ENCODE results near the gene CD320. TPM values are rescaled to one million over a fixed set of nuclear protein-coding genes. Genes with fewer than 3 reads are reported as not detected.
A peak's percentile ranks its signal among the peaks of the same experiment; 100 is the strongest.

CD320 gene
- total and polyA plus RNA-seq, 3 experiments from 2014 or later: 58.6 to 97.6 (median 93.7) TPM

DNA sequence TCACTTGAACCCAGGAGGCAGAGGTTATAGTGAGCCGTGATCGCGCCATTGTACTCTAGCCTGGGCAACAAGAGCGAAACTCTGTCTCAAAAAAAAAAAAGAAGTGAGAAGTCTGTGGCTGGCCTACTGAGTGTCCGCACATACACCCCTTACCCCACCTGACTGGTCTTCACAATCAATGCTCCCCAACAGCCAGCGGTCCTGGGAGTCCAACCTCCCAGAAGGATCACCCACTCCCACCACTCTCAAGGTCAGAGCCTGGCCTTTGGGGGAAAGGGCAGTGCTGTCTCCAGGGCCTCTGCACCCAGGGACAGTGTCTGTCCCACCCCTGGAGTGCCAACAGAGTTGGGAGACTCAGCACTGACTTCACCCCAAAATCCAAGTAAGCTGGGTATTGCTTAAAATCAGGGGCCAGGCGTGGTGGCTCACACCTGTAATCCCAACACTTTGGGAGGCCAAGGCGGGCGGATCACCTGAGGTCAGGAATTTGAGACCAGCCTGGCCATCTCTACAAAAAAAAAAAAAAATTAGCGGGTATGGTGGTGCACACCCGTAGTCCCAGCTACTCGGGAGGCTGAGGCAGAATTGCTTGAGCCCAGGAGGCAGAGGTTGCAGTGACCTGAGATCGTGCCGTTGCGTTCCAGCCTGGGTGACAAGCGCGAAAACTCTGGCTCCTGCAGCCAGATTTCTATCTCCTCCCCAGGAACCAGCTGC, 2.3 kb upstream of the CD320 start:
- H3K4me1 ChIP-seq (ENCODE audit: insufficient read depth, low read length): peaks cover 27% of the 10 kb centered on the region
- H3K9me3 Mint-ChIP-seq: no peaks in the 10 kb centered on the region
- no peak overlapping the region for H3K4me3 ChIP-seq (ENCODE audit: low read length)
- no peaks in the 10 kb centered on the region for H3K9me3 ChIP-seq (ENCODE audit: low read length)
- no peak overlapping the region for H3K4me3 Mint-ChIP-seq
- DNase-seq: peak in 1 of 5 donors; percentile 23
- CTCF ChIA-PET: interaction anchor here (0.7 to 1.7 kb wide), 2 partner anchors 13 to 268 kb away, joined by 3 read pairs; no protein-coding TSS in a partner anchor
- peaks cover 9% of the 10 kb centered on the region for H3K36me3 ChIP-seq (ENCODE audit: insufficient read depth, low read length)
- H3K27ac Mint-ChIP-seq: no peak overlapping the region
- H3K4me1 Mint-ChIP-seq: peaks cover 29 to 39% (median 31%) of the 10 kb centered on the region in 3 donors
- H3K27me3 ChIP-seq (ENCODE audit: insufficient read depth, low read length, poor library complexity, severe bottlenecking): no peaks in the 10 kb centered on the region
- POLR2A ChIA-PET: no interaction called here
- H3K27ac ChIP-seq (ENCODE audit: low read depth, low read length): no peak overlapping the region
- no peaks in the 10 kb centered on the region for H3K27me3 Mint-ChIP-seq
- peaks cover 0 to 57% (median 2%) of the 10 kb centered on the region in 3 donors for H3K36me3 Mint-ChIP-seq

DNA sequence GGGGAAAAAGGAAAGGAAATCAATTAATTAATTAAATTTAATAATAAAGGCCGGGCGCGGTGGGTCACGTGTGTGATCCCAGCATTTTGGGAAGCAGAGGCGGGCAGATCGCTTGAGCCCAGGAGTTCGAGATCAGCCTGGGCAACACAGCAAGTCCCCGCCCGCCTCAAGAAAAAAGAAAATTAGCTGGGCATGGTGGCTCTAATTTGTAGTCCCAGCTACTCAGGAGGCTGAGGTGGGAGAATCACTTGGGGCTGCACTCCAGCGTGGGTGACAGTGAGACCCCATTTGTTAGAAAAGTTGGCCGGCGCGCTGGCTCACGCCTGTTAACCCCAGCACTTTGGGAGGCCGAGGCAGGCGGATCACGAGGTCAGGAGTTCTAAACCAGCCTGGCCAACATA, 733 bp upstream of the CD320 start:
- peaks cover 0 to 50% (median 0%) of the 10 kb centered on the region in 3 donors for H3K36me3 Mint-ChIP-seq
- H3K4me3 Mint-ChIP-seq: peak overlapping the region; percentile 93 to 96 (median 95)
- no peak overlapping the region for H3K27ac ChIP-seq (ENCODE audit: low read depth, low read length)
- no peaks in the 10 kb centered on the region for H3K9me3 ChIP-seq (ENCODE audit: low read length)
- ChIA-PET POLR2A (no interaction called here), CTCF (interaction anchor here (1.7 kb wide), 1 partner anchor 270 kb away, joined by 3 read pairs; no protein-coding TSS in a partner anchor)
- peak overlapping the region; percentile 88 for H3K4me3 ChIP-seq (ENCODE audit: low read length)
- no peaks in the 10 kb centered on the region for H3K9me3 Mint-ChIP-seq
- H3K27ac Mint-ChIP-seq: peak overlapping the region; percentile 84 to 96 (median 90)
- H3K36me3 ChIP-seq (ENCODE audit: insufficient read depth, low read length): no peaks in the 10 kb centered on the region
- no peaks in the 10 kb centered on the region for H3K27me3 Mint-ChIP-seq
- peak in 1 of 5 donors; percentile 9 for DNase-seq
- no peaks in the 10 kb centered on the region for H3K27me3 ChIP-seq (ENCODE audit: insufficient read depth, low read length, poor library complexity, severe bottlenecking)
- H3K4me1 ChIP-seq (ENCODE audit: insufficient read depth, low read length): peaks cover 27% of the 10 kb centered on the region
- H3K4me1 Mint-ChIP-seq: peaks cover 29 to 41% (median 31%) of the 10 kb centered on the region in 3 donors

DNA sequence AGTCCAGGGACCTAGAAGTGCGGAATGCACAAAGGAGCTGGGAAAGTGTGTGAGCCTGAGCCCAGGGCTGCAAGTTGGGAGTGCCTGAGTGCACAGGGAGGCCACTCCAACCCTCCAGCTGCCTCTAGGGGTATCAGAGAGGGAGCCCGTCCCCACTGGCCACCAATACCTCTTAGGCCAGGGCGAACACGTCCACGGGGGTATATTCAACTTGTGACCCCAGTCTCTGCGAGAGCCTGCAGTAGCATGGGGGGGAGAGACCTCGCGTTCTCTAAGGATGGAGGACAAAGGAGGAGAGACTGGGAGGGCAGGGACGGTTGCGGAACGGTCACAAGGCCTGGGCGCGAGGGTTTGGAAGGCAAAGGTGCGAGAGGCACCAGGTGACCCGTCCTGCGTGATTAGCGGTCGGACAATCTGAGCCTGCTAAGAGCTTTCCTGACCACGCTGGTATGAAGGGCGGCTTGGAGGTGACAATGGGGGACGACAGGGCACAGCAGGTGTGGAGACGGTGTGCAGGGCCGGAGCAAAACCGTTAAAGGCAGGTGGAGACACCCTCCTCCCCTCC, 676 bp downstream of the CD320 start:
- POLR2A ChIA-PET: no interaction called here
- peak overlapping the region; percentile 88 for H3K4me3 ChIP-seq (ENCODE audit: low read length)
- H3K36me3 ChIP-seq (ENCODE audit: insufficient read depth, low read length): no peaks in the 10 kb centered on the region
- peaks cover 27% of the 10 kb centered on the region for H3K4me1 ChIP-seq (ENCODE audit: insufficient read depth, low read length)
- no peaks in the 10 kb centered on the region for H3K27me3 ChIP-seq (ENCODE audit: insufficient read depth, low read length, poor library complexity, severe bottlenecking)
- H3K9me3 ChIP-seq (ENCODE audit: low read length): no peaks in the 10 kb centered on the region
- H3K4me1 Mint-ChIP-seq: peaks cover 29 to 41% (median 31%) of the 10 kb centered on the region in 3 donors
- DNase-seq: peak in 1 of 5 donors; percentile 36
- H3K27ac ChIP-seq (ENCODE audit: low read depth, low read length): peak overlapping the region; percentile 76
- H3K27me3 Mint-ChIP-seq: no peaks in the 10 kb centered on the region
- H3K9me3 Mint-ChIP-seq: no peaks in the 10 kb centered on the region
- H3K4me3 Mint-ChIP-seq: peak overlapping the region; percentile 93 to 96 (median 95)
- H3K36me3 Mint-ChIP-seq: peaks cover 0 to 39% (median 0%) of the 10 kb centered on the region in 3 donors
- CTCF ChIA-PET: interaction anchor here (1.3 kb wide), 1 partner anchor 41 kb away, joined by 3 read pairs; no protein-coding TSS in a partner anchor
- H3K27ac Mint-ChIP-seq: peak overlapping the region; percentile 85 to 99 (median 96)

DNA sequence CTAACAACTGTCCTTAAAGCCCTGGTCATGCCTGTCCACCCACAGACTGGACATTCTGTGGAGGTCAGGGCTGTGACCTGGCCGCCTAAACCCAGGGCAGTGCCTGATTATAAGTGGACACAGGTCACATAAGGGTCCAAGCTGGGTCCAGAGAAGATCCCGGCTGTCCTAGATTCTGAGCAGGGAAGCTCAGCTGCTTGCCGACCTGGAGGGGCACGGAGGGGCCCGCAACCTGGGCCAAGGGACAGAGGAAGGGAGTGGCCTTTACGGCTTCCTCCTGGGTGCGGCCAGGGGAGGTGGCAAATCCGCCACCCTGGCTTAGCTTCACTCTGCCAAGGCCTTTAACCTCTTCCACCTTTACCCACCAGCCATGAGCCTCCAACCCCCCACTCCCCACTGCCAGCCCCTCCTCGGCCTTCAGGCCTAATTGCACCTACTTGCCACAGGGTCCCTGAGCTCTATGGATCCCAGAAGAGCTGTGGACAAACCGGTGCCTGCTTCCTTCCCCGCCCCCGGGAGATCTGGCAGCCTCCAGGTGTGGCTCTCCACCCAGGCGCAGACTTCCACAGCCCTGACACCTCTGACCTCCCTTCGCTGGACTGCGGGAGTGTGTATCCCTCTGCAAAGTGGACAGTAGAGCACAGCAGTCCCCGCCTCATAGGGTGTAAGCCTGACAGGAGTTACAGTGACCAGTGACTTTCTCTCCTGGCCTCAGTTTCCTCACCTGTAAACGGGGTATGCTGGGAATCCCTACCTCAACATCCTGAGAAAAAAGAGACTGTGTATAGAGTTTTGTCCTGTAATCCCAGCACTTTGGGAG, 1.7 kb downstream of the CD320 start:
- no peaks in the 10 kb centered on the region for H3K27me3 ChIP-seq (ENCODE audit: insufficient read depth, low read length, poor library complexity, severe bottlenecking)
- DNase-seq: peak in 1 of 5 donors; percentile 39
- Mint-ChIP-seq H3K4me1 (peaks cover 29 to 41% (median 31%) of the 10 kb centered on the region in 3 donors), H3K27me3 (no peaks in the 10 kb centered on the region), H3K27ac (peak overlapping the region; percentile 45 to 97 (median 88)), H3K4me3 (peak overlapping the region; percentile 93 to 96 (median 95)), H3K9me3 (no peaks in the 10 kb centered on the region), H3K36me3 (peaks cover 0 to 40% (median 0%) of the 10 kb centered on the region in 3 donors)
- CTCF ChIA-PET: interaction anchor here (1.3 kb wide), 1 partner anchor 40 kb away, joined by 3 read pairs; no protein-coding TSS in a partner anchor
- H3K27ac ChIP-seq (ENCODE audit: low read depth, low read length): peak overlapping the region; percentile 76
- H3K4me3 ChIP-seq (ENCODE audit: low read length): no peak overlapping the region
- no peaks in the 10 kb centered on the region for H3K9me3 ChIP-seq (ENCODE audit: low read length)
- POLR2A ChIA-PET: no interaction called here
- peaks cover 27% of the 10 kb centered on the region for H3K4me1 ChIP-seq (ENCODE audit: insufficient read depth, low read length)
- H3K36me3 ChIP-seq (ENCODE audit: insufficient read depth, low read length): no peaks in the 10 kb centered on the region

DNA sequence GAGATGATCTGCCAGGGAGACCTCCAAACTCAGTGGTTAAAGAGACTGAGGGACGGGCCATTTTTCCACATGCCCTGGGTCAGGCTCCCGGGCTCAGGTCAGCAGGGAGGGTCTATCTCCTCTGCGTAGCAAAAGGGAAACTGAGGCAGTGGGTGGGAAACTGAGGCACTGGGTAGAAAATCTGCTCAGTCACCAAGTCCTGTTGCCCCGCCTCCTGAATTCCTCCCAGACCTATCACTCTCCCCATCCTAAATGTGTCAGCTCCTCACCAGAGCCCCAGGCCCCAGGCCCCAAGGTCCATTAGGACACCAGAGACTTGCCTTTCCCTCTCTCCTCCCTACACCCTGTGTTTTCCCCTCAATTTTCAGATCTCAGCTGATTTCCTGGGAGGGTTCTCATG, 2.4 kb downstream of the CD320 start:
- ChIA-PET POLR2A (no interaction called here), CTCF (no interaction called here)
- Mint-ChIP-seq H3K4me1 (peaks cover 29 to 41% (median 31%) of the 10 kb centered on the region in 3 donors), H3K27ac (peak overlapping the region in 7 of 8 donors; percentile 40 to 96 (median 68)), H3K9me3 (no peaks in the 10 kb centered on the region), H3K27me3 (no peaks in the 10 kb centered on the region), H3K36me3 (peaks cover 0 to 33% (median 0%) of the 10 kb centered on the region in 3 donors), H3K4me3 (peak overlapping the region in 5 of 7 donors; percentile 30 to 95 (median 93))
- Histone ChIP-seq H3K36me3 (ENCODE audit: insufficient read depth, low read length) (no peaks in the 10 kb centered on the region), H3K27ac (ENCODE audit: low read depth, low read length) (no peak overlapping the region), H3K27me3 (ENCODE audit: insufficient read depth, low read length, poor library complexity, severe bottlenecking) (no peaks in the 10 kb centered on the region), H3K9me3 (ENCODE audit: low read length) (no peaks in the 10 kb centered on the region), H3K4me3 (ENCODE audit: low read length) (no peak overlapping the region), H3K4me1 (ENCODE audit: insufficient read depth, low read length) (peaks cover 27% of the 10 kb centered on the region)
- peak in 1 of 5 donors; percentile 37 for DNase-seq

DNA sequence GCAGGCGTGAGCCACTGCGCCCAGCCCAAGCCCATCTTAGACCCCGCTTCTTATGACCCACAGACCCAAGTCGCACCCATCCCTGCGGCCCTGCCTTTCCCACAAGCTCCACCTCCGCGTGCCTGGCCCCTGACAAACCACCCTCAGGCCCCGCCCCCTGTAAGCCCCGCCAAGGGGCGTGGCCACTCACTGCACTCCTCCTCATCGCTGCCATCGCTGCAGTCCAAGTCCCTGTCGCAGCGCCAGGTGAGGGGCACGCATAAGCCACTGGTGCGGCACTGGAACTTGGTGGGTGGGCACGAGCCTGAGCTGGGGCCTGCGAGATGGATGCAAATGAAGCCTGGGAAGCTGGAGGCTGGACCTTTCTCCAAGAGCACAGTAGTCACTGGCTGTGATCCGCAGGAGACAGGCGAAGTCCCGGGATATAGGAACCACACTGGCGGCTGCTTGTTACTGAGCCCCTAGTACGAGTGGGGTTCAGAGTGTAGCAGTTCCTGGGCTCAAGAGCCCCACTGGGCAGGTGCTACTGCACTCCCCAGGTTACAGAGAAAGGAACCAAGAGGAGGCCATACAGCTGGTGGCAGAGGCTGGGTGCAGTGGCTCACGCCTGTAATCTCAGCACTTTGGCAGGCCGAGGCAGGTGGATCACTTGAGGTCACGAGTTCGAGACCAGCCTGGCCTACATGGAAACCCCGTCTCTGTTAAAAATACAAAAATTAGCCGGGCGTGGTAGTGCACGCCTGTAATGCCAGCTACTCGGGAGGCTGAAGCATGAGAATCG, 3.1 kb downstream of the CD320 start:
- Mint-ChIP-seq H3K4me1 (peaks cover 29 to 41% (median 31%) of the 10 kb centered on the region in 3 donors), H3K4me3 (no peak overlapping the region), H3K27me3 (no peaks in the 10 kb centered on the region), H3K9me3 (no peaks in the 10 kb centered on the region), H3K36me3 (peaks cover 0 to 28% (median 0%) of the 10 kb centered on the region in 3 donors), H3K27ac (peak overlapping the region in 4 of 8 donors; percentile 58 to 77 (median 68))
- Histone ChIP-seq H3K27ac (ENCODE audit: low read depth, low read length) (peak overlapping the region; percentile 31), H3K4me1 (ENCODE audit: insufficient read depth, low read length) (peaks cover 27% of the 10 kb centered on the region), H3K36me3 (ENCODE audit: insufficient read depth, low read length) (no peaks in the 10 kb centered on the region), H3K9me3 (ENCODE audit: low read length) (no peaks in the 10 kb centered on the region), H3K27me3 (ENCODE audit: insufficient read depth, low read length, poor library complexity, severe bottlenecking) (no peaks in the 10 kb centered on the region), H3K4me3 (ENCODE audit: low read length) (no peak overlapping the region)
- CTCF ChIA-PET: no interaction called here
- POLR2A ChIA-PET: no interaction called here
- peak in 2 of 5 donors; percentile 14 to 48 for DNase-seq

DNA sequence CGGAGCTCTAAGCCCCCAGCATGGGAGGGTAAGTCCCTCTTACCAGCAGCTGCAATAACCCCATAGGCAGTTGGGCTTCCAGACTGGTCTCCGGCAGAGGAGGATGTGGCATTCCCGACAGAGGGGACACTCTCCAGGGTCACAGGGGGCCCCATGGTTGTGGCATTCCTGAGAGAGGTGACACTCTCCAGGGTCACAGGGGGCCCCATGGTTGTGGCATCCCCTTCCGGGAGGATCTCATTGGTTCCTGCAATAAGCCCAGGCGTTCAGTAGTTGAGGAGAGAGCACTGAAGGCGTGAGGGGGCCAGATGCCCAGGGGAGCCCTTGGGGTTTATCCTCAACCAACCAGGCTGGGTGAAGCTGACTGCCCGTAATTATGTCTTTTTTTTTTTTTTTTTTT, 5.4 kb downstream of the CD320 start:
- Histone ChIP-seq H3K4me1 (ENCODE audit: insufficient read depth, low read length) (peaks cover 17% of the 10 kb centered on the region), H3K9me3 (ENCODE audit: low read length) (no peaks in the 10 kb centered on the region), H3K27ac (ENCODE audit: low read depth, low read length) (no peak overlapping the region), H3K4me3 (ENCODE audit: low read length) (no peak overlapping the region), H3K27me3 (ENCODE audit: insufficient read depth, low read length, poor library complexity, severe bottlenecking) (no peaks in the 10 kb centered on the region), H3K36me3 (ENCODE audit: insufficient read depth, low read length) (no peaks in the 10 kb centered on the region)
- no peaks in the 10 kb centered on the region for H3K27me3 Mint-ChIP-seq
- H3K36me3 Mint-ChIP-seq: peaks cover 0 to 18% (median 0%) of the 10 kb centered on the region in 3 donors
- ChIA-PET CTCF (no interaction called here), POLR2A (interaction anchor here (0.6 kb wide), 1 partner anchor 511 kb away, joined by 3 read pairs; no protein-coding TSS in a partner anchor)
- no peak overlapping the region for H3K4me3 Mint-ChIP-seq
- no peak overlapping the region for H3K27ac Mint-ChIP-seq
- peak in 1 of 5 donors; percentile 19 for DNase-seq
- no peaks in the 10 kb centered on the region for H3K9me3 Mint-ChIP-seq
- peaks cover 17 to 23% (median 20%) of the 10 kb centered on the region in 3 donors for H3K4me1 Mint-ChIP-seq

Data from CD8-positive, alpha-beta memory T cell (primary cell).